A549 (cell line): ENCODE data around the gene MON1A.

Experiments used
- CTCF ChIP-seq: fragments of >200 bp; sonication (Bioruptor Twin); formaldehyde crosslinking; IDR thresholded peaks from 3 replicates; pipeline ENCODE4 v1.5.1; 2016
- HDAC2 ChIP-seq: fragments of 200-600 bp; sonication (generic); IDR thresholded peaks from 2 replicates; pipeline ENCODE4 v1.6.1; 2016
- POLR2AphosphoS2 ChIP-seq: conservative IDR thresholded peaks from 2 replicates; pipeline ENCODE4 v1.6.1; 2012; ENCODE audit warnings: low read length, improper control_type of control experiment, inconsistent platforms
- RAD21 ChIP-seq, 2 experiments: fragments of >200 bp in 1 of 2; sonication (Bioruptor Twin) in 1 of 2; formaldehyde crosslinking in 1 of 2; IDR thresholded peaks in 1 of 2; conservative IDR thresholded peaks in 1 of 2; 2 replicates in 1 of 2; 3 replicates in 1 of 2; pipeline ENCODE4 v1.6.1; 2012 to 2018; ENCODE audit warnings: inconsistent platforms in 1 of 2
- ZSCAN20 ChIP-seq: fragments of 250-450 bp; sonication (Bioruptor Pico); IDR thresholded peaks from 2 replicates; pipeline ENCODE4 v1.8.0; 2022; ENCODE audit warnings: mild to moderate bottlenecking, moderate library complexity

DNA sequence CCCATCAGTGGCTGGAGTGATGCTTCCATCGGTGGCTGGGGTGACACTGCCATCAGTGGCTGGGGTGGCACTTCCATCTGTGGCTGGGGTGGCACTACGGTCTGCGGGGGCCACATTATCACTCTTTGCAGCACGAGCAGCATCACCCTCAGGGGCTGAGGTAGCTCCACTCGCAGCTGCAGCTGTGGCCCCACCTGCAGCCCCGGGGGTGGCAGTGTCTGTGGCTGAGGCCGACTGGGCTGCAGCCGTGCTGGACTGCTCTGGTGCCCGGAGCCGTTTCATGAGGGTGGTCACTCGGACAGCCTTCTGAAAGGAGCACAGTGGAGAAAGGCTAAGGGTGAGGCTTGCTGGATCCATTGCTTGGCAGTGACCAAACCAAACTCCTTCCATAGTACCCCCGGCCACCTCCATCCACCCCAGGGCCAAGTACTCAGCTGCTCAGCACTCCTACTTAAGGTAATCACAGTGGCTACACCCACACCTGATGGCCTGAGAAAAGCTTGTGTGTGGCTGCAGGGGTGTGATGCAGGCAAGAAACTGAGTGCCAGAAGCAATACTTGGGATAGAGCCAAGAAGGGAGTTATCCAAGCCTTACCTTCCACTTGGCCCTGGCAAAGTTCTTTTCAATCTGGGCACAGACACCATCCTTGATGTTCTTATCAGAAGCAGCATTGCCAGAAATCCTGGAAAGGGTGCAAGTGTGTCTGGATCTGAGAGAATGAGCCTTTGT, 69.9 kb downstream of the MON1A start:
- TF ChIP-seq RAD21 (conservative IDR thresholded peaks at IDR 0.05 in 1 of 2, IDR thresholded peaks at IDR 0.05 in 1 of 2) (no peak), ZSCAN20 (no peak), CTCF (no peak), POLR2AphosphoS2 (no peak), HDAC2 (no peak)
